ENCODE measurements around the gene NEU3.
"Not testable (repeated sequence)": the region's sequence is repeated elsewhere in the genome, so short reads cannot be mapped to it uniquely, and the experiment has no call there.

The NEU3 gene

DNA sequence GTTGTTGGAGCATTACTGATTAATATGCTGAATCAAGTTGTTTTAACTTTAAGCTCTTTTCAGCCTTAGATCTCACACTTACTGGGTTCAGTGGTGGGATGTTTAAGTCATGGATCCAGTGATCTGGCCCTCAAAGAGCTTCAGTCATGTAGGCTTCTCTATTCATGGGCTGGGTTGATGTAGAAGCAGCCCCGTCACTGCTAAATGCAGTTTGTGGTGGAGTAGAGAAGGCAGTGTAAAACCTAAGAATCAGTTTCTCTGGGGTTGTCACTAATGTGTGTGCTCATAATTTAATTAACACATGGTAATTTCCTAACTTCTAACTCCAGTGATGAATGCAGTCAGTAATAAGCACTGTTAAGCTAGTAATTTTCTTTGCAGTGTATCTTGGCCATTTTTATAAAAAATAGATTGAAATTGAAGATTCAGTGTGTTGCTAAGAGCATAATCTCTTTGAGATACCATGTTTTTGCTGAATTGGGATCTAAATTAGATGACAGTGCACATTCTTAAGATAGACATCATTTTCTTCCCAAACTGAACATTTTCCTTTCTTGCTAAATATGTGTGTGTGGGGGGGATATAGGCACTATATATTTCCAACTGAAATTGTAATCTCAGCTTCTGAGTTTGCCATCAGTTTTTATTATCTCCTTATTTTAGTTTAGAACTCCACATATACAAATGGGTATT is 30.6 kb upstream of the NEU3 start:
- no peak overlapping the region; the same call in 1 of the 2 replicates for H3K9ac ChIP-seq (ENCODE audit: low read length)
- no peaks in the 10 kb centered on the region for H3K9me3 ChIP-seq (replicated peaks; ENCODE audit: insufficient read depth, low read length)
- no peak overlapping the region for H2AFZ ChIP-seq (ENCODE audit: low read length)
- peak overlapping the region; percentile 16; the same call in 1 of the 2 replicates for H3K27ac ChIP-seq (ENCODE audit: low read length)
- H3K4me3 ChIP-seq (ENCODE audit: low read length): no peak overlapping the region
- no peaks in the 10 kb centered on the region for H3K27me3 ChIP-seq (replicated peaks; ENCODE audit: insufficient read depth, low read length)
- H3F3A ChIP-seq (ENCODE audit: insufficient read depth, low read length): peaks cover 17% of the 10 kb centered on the region
- H3K9me2 ChIP-seq (replicated peaks; ENCODE audit: insufficient read depth, low read length): no peaks in the 10 kb centered on the region
- TF ChIP-seq EZH2phosphoT487 (IDR thresholded peaks at IDR 0.05; ENCODE audit: low read length): no peak
- no peak for TF ChIP-seq EZH2 (optimal IDR thresholded peaks at IDR 0.05; ENCODE audit: low read depth, low read length)
- TF ChIP-seq, protein P1, sequence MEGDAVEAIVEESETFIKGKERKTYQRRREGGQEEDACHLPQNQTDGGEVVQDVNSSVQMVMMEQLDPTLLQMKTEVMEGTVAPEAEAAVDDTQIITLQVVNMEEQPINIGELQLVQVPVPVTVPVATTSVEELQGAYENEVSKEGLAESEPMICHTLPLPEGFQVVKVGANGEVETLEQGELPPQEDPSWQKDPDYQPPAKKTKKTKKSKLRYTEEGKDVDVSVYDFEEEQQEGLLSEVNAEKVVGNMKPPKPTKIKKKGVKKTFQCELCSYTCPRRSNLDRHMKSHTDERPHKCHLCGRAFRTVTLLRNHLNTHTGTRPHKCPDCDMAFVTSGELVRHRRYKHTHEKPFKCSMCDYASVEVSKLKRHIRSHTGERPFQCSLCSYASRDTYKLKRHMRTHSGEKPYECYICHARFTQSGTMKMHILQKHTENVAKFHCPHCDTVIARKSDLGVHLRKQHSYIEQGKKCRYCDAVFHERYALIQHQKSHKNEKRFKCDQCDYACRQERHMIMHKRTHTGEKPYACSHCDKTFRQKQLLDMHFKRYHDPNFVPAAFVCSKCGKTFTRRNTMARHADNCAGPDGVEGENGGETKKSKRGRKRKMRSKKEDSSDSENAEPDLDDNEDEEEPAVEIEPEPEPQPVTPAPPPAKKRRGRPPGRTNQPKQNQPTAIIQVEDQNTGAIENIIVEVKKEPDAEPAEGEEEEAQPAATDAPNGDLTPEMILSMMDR (IDR thresholded peaks at IDR 0.05; ENCODE audit: low read length): no peak
- peaks cover 62% of the 10 kb centered on the region for H4K20me1 ChIP-seq (ENCODE audit: insufficient read depth, low read length)
- peaks cover 98% of the 10 kb centered on the region for H3K79me2 ChIP-seq (ENCODE audit: low read length)
- H3K4me2 ChIP-seq (ENCODE audit: low read depth, low read length): peak overlapping the region; percentile 49; the same call in 1 of the 2 replicates
- peaks cover 82% of the 10 kb centered on the region for H3K4me1 ChIP-seq (ENCODE audit: low read length)
- H3K36me3 ChIP-seq (replicated peaks; ENCODE audit: insufficient read depth, low read length): peaks cover 17% of the 10 kb centered on the region
- DNase-seq: no peak

DNA sequence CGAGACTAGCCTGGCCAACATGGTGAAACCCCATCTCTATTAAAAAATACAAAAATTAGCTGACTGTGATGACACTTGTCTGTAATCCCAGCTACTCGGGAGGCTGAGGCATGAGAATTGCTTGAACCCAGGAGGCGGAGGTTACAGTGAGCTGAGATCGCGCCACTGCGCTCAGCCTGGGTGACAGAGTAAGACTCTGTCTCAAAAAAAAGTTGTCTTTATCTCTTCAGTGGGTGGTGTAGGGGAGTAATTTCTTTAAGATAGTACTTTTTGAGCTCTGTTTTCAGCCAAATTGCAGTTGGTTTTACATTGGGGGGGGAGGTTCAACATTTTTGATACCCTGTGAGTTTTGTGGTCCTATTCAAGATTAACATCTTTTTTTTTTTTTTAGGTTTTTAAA is 28.6 kb upstream of the NEU3 start:
- H4K20me1 ChIP-seq (ENCODE audit: insufficient read depth, low read length): peaks cover 81% of the 10 kb centered on the region
- not testable (repeated sequence) for DNase-seq

DNA sequence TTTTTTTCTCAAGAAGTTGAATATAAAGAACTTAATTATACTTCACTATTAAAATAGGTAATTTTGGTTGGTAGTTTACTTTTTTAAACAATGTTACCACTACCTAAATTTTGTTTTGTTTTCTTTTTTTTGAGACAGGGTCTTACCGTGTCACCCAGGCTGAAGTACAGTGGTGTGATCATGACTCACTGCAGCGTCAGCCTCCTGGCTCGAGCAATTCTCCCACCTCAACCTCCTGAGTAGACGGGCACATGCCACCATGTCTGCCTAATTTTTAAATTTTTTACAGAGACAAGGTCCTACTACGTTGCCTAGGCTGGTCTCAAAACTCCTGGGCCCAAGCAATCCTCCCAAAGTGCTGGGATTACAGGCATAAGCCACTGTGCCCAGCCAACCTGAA is 22.1 kb upstream of the NEU3 start:
- H3F3A ChIP-seq (ENCODE audit: insufficient read depth, low read length): peaks cover 6% of the 10 kb centered on the region; the same call in 1 of the 2 replicates
- no peak overlapping the region for H3K27ac ChIP-seq (ENCODE audit: low read length)
- peaks cover 99% of the 10 kb centered on the region for H3K79me2 ChIP-seq (ENCODE audit: low read length)
- TF ChIP-seq EZH2phosphoT487 (IDR thresholded peaks at IDR 0.05; ENCODE audit: low read length) (no peak), EZH2 (optimal IDR thresholded peaks at IDR 0.05; ENCODE audit: low read depth, low read length) (no peak)
- TF ChIP-seq, protein P1 (IDR thresholded peaks at IDR 0.05; ENCODE audit: low read length): no peak
- no peak overlapping the region for H3K4me2 ChIP-seq (ENCODE audit: low read depth, low read length)
- no peaks in the 10 kb centered on the region for H3K27me3 ChIP-seq (replicated peaks; ENCODE audit: insufficient read depth, low read length)
- no peak overlapping the region for H3K4me3 ChIP-seq (ENCODE audit: low read length)
- DNase-seq: no peak
- peaks cover 76% of the 10 kb centered on the region for H4K20me1 ChIP-seq (ENCODE audit: insufficient read depth, low read length)
- H2AFZ ChIP-seq (ENCODE audit: low read length): no peak overlapping the region
- H3K9me3 ChIP-seq (replicated peaks; ENCODE audit: insufficient read depth, low read length): no peaks in the 10 kb centered on the region
- peaks cover 19% of the 10 kb centered on the region for H3K4me1 ChIP-seq (ENCODE audit: low read length)
- H3K9me2 ChIP-seq (replicated peaks; ENCODE audit: insufficient read depth, low read length): no peaks in the 10 kb centered on the region
- no peak overlapping the region for H3K9ac ChIP-seq (ENCODE audit: low read length)
- H3K36me3 ChIP-seq (replicated peaks; ENCODE audit: insufficient read depth, low read length): peaks cover 45% of the 10 kb centered on the region

More for the DNA sequence above, 28.6 kb upstream of the NEU3 start:
- not testable (repeated sequence) for H3K4me3 ChIP-seq (ENCODE audit: low read length); H3K9me2 ChIP-seq (replicated peaks; ENCODE audit: insufficient read depth, low read length); H3K9me3 ChIP-seq (replicated peaks; ENCODE audit: insufficient read depth, low read length); H3K27ac ChIP-seq (ENCODE audit: low read length); H3K27me3 ChIP-seq (replicated peaks; ENCODE audit: insufficient read depth, low read length); H3F3A ChIP-seq (ENCODE audit: insufficient read depth, low read length); H2AFZ ChIP-seq (ENCODE audit: low read length); H3K9ac ChIP-seq (ENCODE audit: low read length)
- H3K36me3 ChIP-seq (replicated peaks; ENCODE audit: insufficient read depth, low read length): peaks cover 30% of the 10 kb centered on the region
- H3K4me1 ChIP-seq (ENCODE audit: low read length): peaks cover 74% of the 10 kb centered on the region
- peaks cover 100% of the 10 kb centered on the region for H3K79me2 ChIP-seq (ENCODE audit: low read length)
- H3K4me2 ChIP-seq (ENCODE audit: low read depth, low read length): peak overlapping the region; percentile 5; the same call in 1 of the 2 replicates

DNA sequence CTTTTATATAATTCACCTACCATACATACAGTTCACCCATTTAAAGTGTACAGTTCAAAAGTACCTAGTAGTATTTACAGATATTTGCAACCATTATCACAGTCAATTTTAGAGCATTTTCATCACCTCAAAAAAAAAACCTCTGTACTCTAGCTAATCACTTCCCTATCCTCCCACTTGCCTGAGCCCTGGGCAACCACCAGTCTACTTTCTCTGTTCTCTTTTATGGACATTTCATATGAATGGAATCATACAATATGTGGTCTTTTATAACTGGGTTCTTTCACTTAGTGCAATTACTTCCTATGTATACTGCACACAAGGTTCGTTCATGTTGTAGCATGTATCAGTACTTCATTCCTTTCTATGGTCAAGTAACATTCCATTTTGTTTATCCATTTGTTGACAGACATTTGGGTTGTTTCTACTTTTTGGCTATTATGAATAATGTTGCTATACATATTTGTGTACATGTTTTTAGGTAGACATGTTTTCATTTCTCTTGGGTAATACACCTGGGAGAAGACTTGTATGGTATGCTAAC is 17.8 kb upstream of the NEU3 start:
- H3K27ac ChIP-seq (ENCODE audit: low read length): no peak overlapping the region
- no peak overlapping the region for H3K4me2 ChIP-seq (ENCODE audit: low read depth, low read length)
- TF ChIP-seq EZH2 (optimal IDR thresholded peaks at IDR 0.05; ENCODE audit: low read depth, low read length): no peak
- TF ChIP-seq, protein P1 (IDR thresholded peaks at IDR 0.05; ENCODE audit: low read length): no peak
- H3K79me2 ChIP-seq (ENCODE audit: low read length): peaks cover 98% of the 10 kb centered on the region
- H3K27me3 ChIP-seq (replicated peaks; ENCODE audit: insufficient read depth, low read length): no peaks in the 10 kb centered on the region
- no peak overlapping the region for H3K4me3 ChIP-seq (ENCODE audit: low read length)
- DNase-seq: no peak
- H2AFZ ChIP-seq (ENCODE audit: low read length): no peak overlapping the region
- H3F3A ChIP-seq (ENCODE audit: insufficient read depth, low read length): no peaks in the 10 kb centered on the region
- H3K9me2 ChIP-seq (replicated peaks; ENCODE audit: insufficient read depth, low read length): no peaks in the 10 kb centered on the region
- no peaks in the 10 kb centered on the region for H3K9me3 ChIP-seq (replicated peaks; ENCODE audit: insufficient read depth, low read length)
- H4K20me1 ChIP-seq (ENCODE audit: insufficient read depth, low read length): peaks cover 59% of the 10 kb centered on the region
- no peak overlapping the region for H3K9ac ChIP-seq (ENCODE audit: low read length)
- H3K4me1 ChIP-seq (ENCODE audit: low read length): no peaks in the 10 kb centered on the region
- peaks cover 51% of the 10 kb centered on the region for H3K36me3 ChIP-seq (replicated peaks; ENCODE audit: insufficient read depth, low read length)
